Caco-2 (cell line): ENCODE data around the gene SLCO6A1. TPM values are rescaled to one million over a fixed set of nuclear protein-coding genes. Genes with fewer than 3 reads are reported as not detected.

ENCODE experiments used
- BruUV-seq: library from RNA; stranded (reverse); fragments of 400-500 nt; replicated peaks from 2 replicates; lab custom pipeline; 2021; lab: Mats Ljungman, UMichigan
- CTCF ChIA-PET: fragments of 300-600 bp; sonication (Branson Sonifier 250); formaldehyde crosslinking; loops from one replicate; lab custom pipeline; 2022; ENCODE audit warnings: antibody characterized with exemption; lab: Charles Lee
- POLR2A ChIA-PET: fragments of 300-600 bp; sonication (Branson Sonifier 250); formaldehyde crosslinking; loops from one replicate; lab custom pipeline; 2022; ENCODE audit warnings: antibody characterized with exemption; lab: Charles Lee
- DNase-seq, 2 experiments: peaks; one replicate each; pipeline versions ENCODE4 v3.0.0 to v3.0.0-alpha.2; 2020 to 2022
- H3K27me3 ChIP-seq: replicated peaks from 2 replicates; pipeline ENCODE4 v1.6.0; 2011; ENCODE audit warnings: low read length; ENCODE audit not compliant: control insufficient read depth, insufficient read depth
- H3K36me3 ChIP-seq: 2 replicates; pipeline ENCODE4 v1.5.1; 2011; ENCODE audit warnings: low read length; ENCODE audit not compliant: control insufficient read depth, insufficient read depth
- H3K4me1 ChIP-seq: fragments of 250-450 bp; sonication (Bioruptor Pico); 2 replicates; pipeline ENCODE4 v1.5.1; 2020; ENCODE audit warnings: mild to moderate bottlenecking
- H3K4me3 ChIP-seq: 2 replicates; pipeline ENCODE4 v1.5.1; 2011; ENCODE audit warnings: low read depth, mild to moderate bottlenecking, control low read depth, low read length
- H3K9me3 ChIP-seq: fragments of 250-450 bp; sonication (Bioruptor Pico); 2 replicates; pipeline ENCODE4 v1.5.1; 2020; ENCODE audit warnings: mild to moderate bottlenecking, moderate library complexity
- H3K27ac Mint-ChIP-seq: one replicate; pipeline ENCODE4 v1.8.0; 2022; ENCODE audit warnings: mixed read lengths; ENCODE audit not compliant: unreplicated experiment
- H3K27me3 Mint-ChIP-seq: one replicate; pipeline ENCODE4 v1.8.0; 2022; ENCODE audit warnings: mixed read lengths; ENCODE audit not compliant: insufficient read depth, unreplicated experiment
- H3K36me3 Mint-ChIP-seq: one replicate; pipeline ENCODE4 v1.8.0; 2022; ENCODE audit warnings: mild to moderate bottlenecking, mixed read lengths; ENCODE audit not compliant: insufficient read depth, unreplicated experiment
- H3K4me1 Mint-ChIP-seq: one replicate; pipeline ENCODE4 v1.8.0; 2022; ENCODE audit warnings: low read depth, mixed read lengths; ENCODE audit not compliant: unreplicated experiment
- H3K4me3 Mint-ChIP-seq: one replicate; pipeline ENCODE4 v1.8.0; 2022; ENCODE audit warnings: mild to moderate bottlenecking, moderate library complexity, mixed read lengths; ENCODE audit not compliant: unreplicated experiment
- H3K9me3 Mint-ChIP-seq: one replicate; pipeline ENCODE4 v1.8.0; 2022; ENCODE audit warnings: mixed read lengths; ENCODE audit not compliant: unreplicated experiment
- intact Hi-C: fragments of 100-400 bp; cut with micrococcal nuclease; formaldehyde crosslinking; loops from one replicate; pipeline ENCODE4 v1.10.0; 2022; ENCODE audit not compliant: unreplicated experiment
- total RNA-seq: library from RNA; stranded (reverse); gene quantifications from 2 replicates; pipeline ENCODE4 v1.2.3, GENCODE V29; 2022
- TF ChIP-seq, protein P1 (sequence below), 2 experiments: fragments of 200-600 bp in 1 of 2; IDR thresholded peaks; 1 replicate in 1 of 2; 2 replicates in 1 of 2; pipeline versions ENCODE4 v1.5.1 to v1.8.0; 2011 to 2022; ENCODE audit warnings: antibody characterized with exemption in 1 of 2, control low read depth in 1 of 2, inconsistent platforms in 1 of 2, low read depth in 1 of 2, low read length in 1 of 2, mild to moderate bottlenecking in 1 of 2, moderate library complexity in 1 of 2; ENCODE audit not compliant: insufficient read depth in 1 of 2, severe bottlenecking in 1 of 2, unreplicated experiment in 1 of 2

The SLCO6A1 gene
- total RNA-seq, 1 experiment from 2014 or later, result not detected

- intact Hi-C loops, result no loop called here
- H3K36me3 Mint-ChIP-seq, result no peaks in the 10 kb centered on the region
- Histone ChIP-seq H3K36me3 (no peaks in the 10 kb centered on the region), H3K4me1 (no peaks in the 10 kb centered on the region), H3K9me3 (no peaks in the 10 kb centered on the region), H3K27me3 (no peaks in the 10 kb centered on the region), H3K4me3 (no peak overlapping the region)
- CTCF ChIA-PET, result no interaction called here
- no peak overlapping the region for H3K4me3 Mint-ChIP-seq
- no peaks in the 10 kb centered on the region for H3K4me1 Mint-ChIP-seq
- peaks cover 4% of the 10 kb centered on the region for H3K27me3 Mint-ChIP-seq
- no TSS peak for BruUV-seq
- DNase-seq, result no peak
- H3K27ac Mint-ChIP-seq, result no peak overlapping the region
- TF ChIP-seq, protein P1, sequence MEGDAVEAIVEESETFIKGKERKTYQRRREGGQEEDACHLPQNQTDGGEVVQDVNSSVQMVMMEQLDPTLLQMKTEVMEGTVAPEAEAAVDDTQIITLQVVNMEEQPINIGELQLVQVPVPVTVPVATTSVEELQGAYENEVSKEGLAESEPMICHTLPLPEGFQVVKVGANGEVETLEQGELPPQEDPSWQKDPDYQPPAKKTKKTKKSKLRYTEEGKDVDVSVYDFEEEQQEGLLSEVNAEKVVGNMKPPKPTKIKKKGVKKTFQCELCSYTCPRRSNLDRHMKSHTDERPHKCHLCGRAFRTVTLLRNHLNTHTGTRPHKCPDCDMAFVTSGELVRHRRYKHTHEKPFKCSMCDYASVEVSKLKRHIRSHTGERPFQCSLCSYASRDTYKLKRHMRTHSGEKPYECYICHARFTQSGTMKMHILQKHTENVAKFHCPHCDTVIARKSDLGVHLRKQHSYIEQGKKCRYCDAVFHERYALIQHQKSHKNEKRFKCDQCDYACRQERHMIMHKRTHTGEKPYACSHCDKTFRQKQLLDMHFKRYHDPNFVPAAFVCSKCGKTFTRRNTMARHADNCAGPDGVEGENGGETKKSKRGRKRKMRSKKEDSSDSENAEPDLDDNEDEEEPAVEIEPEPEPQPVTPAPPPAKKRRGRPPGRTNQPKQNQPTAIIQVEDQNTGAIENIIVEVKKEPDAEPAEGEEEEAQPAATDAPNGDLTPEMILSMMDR (IDR thresholded peaks at IDR 0.05; ENCODE audit: insufficient read depth in 1 of 2, low read depth in 1 of 2, low read length in 1 of 2, severe bottlenecking in 1 of 2, unreplicated experiment in 1 of 2), result no peak
- POLR2A ChIA-PET, result no interaction called here
- H3K9me3 Mint-ChIP-seq, result no peaks in the 10 kb centered on the region
Measured at GRCh38 chr5:102532123-102532522, 33.3 kb upstream of the SLCO6A1 start.

DNA sequence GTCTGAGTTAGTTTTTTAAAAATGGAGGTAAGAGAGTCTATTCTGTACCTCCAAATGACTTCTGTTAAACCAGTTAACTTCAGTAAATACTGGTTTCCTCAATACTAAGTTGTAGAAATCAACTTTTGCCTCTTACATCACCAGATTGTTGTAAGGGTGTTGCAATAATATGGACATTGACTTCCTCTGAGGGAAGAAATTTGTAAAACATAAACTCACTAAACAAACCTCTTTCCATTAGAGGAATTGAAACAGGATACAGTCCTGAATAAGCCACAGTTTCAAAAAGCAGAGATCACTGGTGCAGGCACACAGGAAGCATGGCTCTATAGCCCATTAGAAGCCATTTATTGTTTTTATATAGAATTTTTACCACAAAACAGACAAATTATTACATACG lies 32.7 kb upstream of the SLCO6A1 start:
- Mint-ChIP-seq H3K27me3 (peaks cover 4% of the 10 kb centered on the region), H3K27ac (no peak overlapping the region), H3K36me3 (no peaks in the 10 kb centered on the region), H3K4me1 (no peaks in the 10 kb centered on the region), H3K4me3 (no peak overlapping the region), H3K9me3 (no peaks in the 10 kb centered on the region)
- H3K4me3 ChIP-seq, result no peak overlapping the region
- no TSS peak for BruUV-seq
- TF ChIP-seq, protein P1 (IDR thresholded peaks at IDR 0.05; ENCODE audit: insufficient read depth in 1 of 2, low read depth in 1 of 2, low read length in 1 of 2, severe bottlenecking in 1 of 2, unreplicated experiment in 1 of 2), result no peak
- no peaks in the 10 kb centered on the region for H3K36me3 ChIP-seq
- H3K4me1 ChIP-seq, result no peaks in the 10 kb centered on the region
- intact Hi-C loops, result no loop called here
- no peaks in the 10 kb centered on the region for H3K27me3 ChIP-seq
- ChIA-PET POLR2A (no interaction called here), CTCF (no interaction called here)
- DNase-seq, result no peak
- no peaks in the 10 kb centered on the region for H3K9me3 ChIP-seq

DNA sequence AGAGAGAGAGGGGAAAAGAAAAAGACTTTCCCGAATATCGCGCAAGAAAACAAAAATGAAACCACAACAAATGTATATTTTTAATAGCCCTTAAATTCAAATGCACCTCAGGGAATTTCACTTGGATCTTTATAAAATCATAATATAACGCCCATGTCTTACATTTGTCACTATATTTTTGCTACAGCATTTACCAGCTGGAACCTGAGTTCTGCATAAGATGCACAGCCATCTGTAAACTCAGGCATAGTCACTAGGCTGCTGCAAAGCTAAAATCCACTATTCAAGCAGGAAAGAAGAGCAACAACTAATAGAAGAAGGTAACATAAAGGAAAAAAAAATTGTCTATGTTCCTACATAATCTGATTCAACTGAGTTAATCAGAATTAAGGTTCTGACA lies 30.6 kb upstream of the SLCO6A1 start:
- intact Hi-C loops, result no loop called here
- CTCF ChIA-PET, result no interaction called here
- H3K36me3 Mint-ChIP-seq, result no peaks in the 10 kb centered on the region

More for the DNA sequence above, 30.6 kb upstream of the SLCO6A1 start:
- Histone ChIP-seq H3K9me3 (no peaks in the 10 kb centered on the region), H3K36me3 (no peaks in the 10 kb centered on the region), H3K4me1 (no peaks in the 10 kb centered on the region), H3K4me3 (no peak overlapping the region), H3K27me3 (no peaks in the 10 kb centered on the region)
- POLR2A ChIA-PET, result no interaction called here
- no peak for DNase-seq
- Mint-ChIP-seq H3K9me3 (no peaks in the 10 kb centered on the region), H3K4me1 (no peaks in the 10 kb centered on the region), H3K27ac (no peak overlapping the region), H3K4me3 (no peak overlapping the region), H3K27me3 (peaks cover 4% of the 10 kb centered on the region)
- no TSS peak for BruUV-seq
- TF ChIP-seq, protein P1 (IDR thresholded peaks at IDR 0.05; ENCODE audit: insufficient read depth in 1 of 2, low read depth in 1 of 2, low read length in 1 of 2, severe bottlenecking in 1 of 2, unreplicated experiment in 1 of 2), result no peak
